GM21576 (cell line): ENCODE measurements around the gene ECT2.
"Not testable (repeated sequence)": the region's sequence is repeated elsewhere in the genome, so short reads cannot be mapped to it uniquely, and the experiment has no call there.

Experiments used
- ATAC-seq: cut with Tn5 transposase; IDR thresholded peaks from one replicate; pipeline ENCODE4 v1.9.1; 2021; ENCODE audit warnings: mild to moderate bottlenecking, moderate library complexity; ENCODE audit not compliant: unreplicated experiment

The ECT2 gene

GRCh38 chr3:172853921-172854666 lies 103.6 kb downstream of the ECT2 start:
- ATAC-seq, result no peak

- no peak for ATAC-seq
These were observed 104.5 kb downstream of the ECT2 start for GRCh38 chr3:172855037-172855436.

GRCh38 chr3:172856795-172857742 lies 106.5 kb downstream of the ECT2 start:
- ATAC-seq, result no peak

- ATAC-seq, result no peak
These were observed 108.5 kb downstream of the ECT2 start for GRCh38 chr3:172859041-172859440.

- not testable (repeated sequence) for ATAC-seq
These were observed 116.3 kb downstream of the ECT2 start for GRCh38 chr3:172866726-172867350.

- ATAC-seq, result no peak
These were observed 118.2 kb downstream of the ECT2 start for GRCh38 chr3:172868582-172869200.

GRCh38 chr3:172869368-172869771 lies 118.8 kb downstream of the ECT2 start:
- ATAC-seq, result no peak

- ATAC-seq, result no peak
These were observed 119.4 kb downstream of the ECT2 start for GRCh38 chr3:172869784-172870518.
